NT2/D1 (cell line): ENCODE data around the gene KBTBD13.

Experiments used
- SUZ12 ChIP-seq: IDR thresholded peaks from 2 replicates; pipeline ENCODE4 v1.6.1; 2011; ENCODE audit not compliant: insufficient read length, insufficient read depth; ENCODE audit errors: extremely low read depth
- YY1 ChIP-seq: IDR thresholded peaks from 2 replicates; pipeline ENCODE4 v1.6.1; 2011; ENCODE audit not compliant: insufficient read length, insufficient read depth
- ZNF274 ChIP-seq: IDR thresholded peaks from 2 replicates; pipeline ENCODE4 v1.6.1; 2011; ENCODE audit warnings: mild to moderate bottlenecking, low read depth, low read length

DNA sequence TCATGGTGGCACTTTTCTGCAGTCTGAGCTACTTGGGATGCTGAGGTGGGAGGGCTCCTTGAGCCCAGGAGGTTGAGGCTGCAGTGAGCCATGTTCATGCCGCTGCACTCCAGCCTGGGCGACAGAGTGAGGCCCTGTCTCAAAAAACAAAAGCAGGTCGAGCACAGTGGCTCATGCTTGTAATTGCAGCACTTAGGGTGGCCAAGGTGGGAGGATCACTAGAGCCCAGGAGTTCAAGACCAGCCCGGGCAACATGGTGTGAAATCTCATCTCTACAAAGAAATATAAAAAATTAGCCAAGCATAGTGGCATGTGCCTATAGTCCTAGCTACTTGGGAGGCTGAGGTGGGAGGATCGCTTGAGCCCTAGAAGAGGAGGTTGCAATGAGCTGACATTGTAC lies 28.5 kb downstream of the KBTBD13 start:
- TF ChIP-seq SUZ12 (no peak), YY1 (no peak), ZNF274 (no peak)
